ENCODE measurements around the gene PRKAG1. TPM values are rescaled to one million over a fixed set of nuclear protein-coding genes. Genes with fewer than 3 reads are reported as not detected.

The PRKAG1 gene
- total RNA-seq, 1 experiment from 2014 or later = 41.6 TPM

GRCh38 chr12:49041036-49041880 lies 22.7 kb upstream of the PRKAG1 start (continued):
- TF ChIP-seq ZNF425 (CRISPR knock-in tag; conservative IDR thresholded peaks at IDR 0.05) (no peak), FOXJ3 (CRISPR knock-in tag; IDR thresholded peaks at IDR 0.05; ENCODE audit: borderline replicate concordance) (no peak), GRHL2 (CRISPR knock-in tag; IDR thresholded peaks at IDR 0.05; ENCODE audit: insufficient replicate concordance, severe bottlenecking) (no peak), AFF4 (CRISPR knock-in tag; IDR thresholded peaks at IDR 0.05; ENCODE audit: borderline replicate concordance) (no peak), ZNF281 (CRISPR knock-in tag; IDR thresholded peaks at IDR 0.05) (no peak), GABPB1 (CRISPR knock-in tag; IDR thresholded peaks at IDR 0.05) (no peak), CREM (CRISPR knock-in tag; IDR thresholded peaks at IDR 0.05) (no peak), NR1H2 (CRISPR knock-in tag; IDR thresholded peaks at IDR 0.05) (no peak)

GRCh38 chr12:49040364-49040855 lies 21.8 kb upstream of the PRKAG1 start:
- CTCF ChIA-PET = interaction anchor here (1.1 to 1.8 kb wide), 2 partner anchors 20 to 52 kb away, joined by 5 to 7 read pairs; no protein-coding TSS in a partner anchor
- H3K27ac Mint-ChIP-seq = no peak overlapping the region
- DNase-seq (ENCODE audit: low spot score) (no peak), ATAC-seq (no peak)
- H3K9me3 Mint-ChIP-seq = no peaks in the 10 kb centered on the region
- POLR2A ChIA-PET = no interaction called here
- no peaks in the 10 kb centered on the region for H3K4me1 Mint-ChIP-seq
- H3K4me3 Mint-ChIP-seq = no peak overlapping the region
- peaks cover 70% of the 10 kb centered on the region for H3K36me3 Mint-ChIP-seq
- no peaks in the 10 kb centered on the region for H3K27me3 Mint-ChIP-seq (ENCODE audit: low read depth)
- TF ChIP-seq TEAD1 (CRISPR knock-in tag; IDR thresholded peaks at IDR 0.05) (no peak), HMGXB4 (CRISPR knock-in tag; IDR thresholded peaks at IDR 0.05) (no peak), TEAD4 (CRISPR knock-in tag; IDR thresholded peaks at IDR 0.05) (no peak), ZNF532 (CRISPR knock-in tag; IDR thresholded peaks at IDR 0.05; ENCODE audit: borderline replicate concordance) (no peak), E2F1 (CRISPR knock-in tag; IDR thresholded peaks at IDR 0.05) (no peak), USF2 (CRISPR knock-in tag; IDR thresholded peaks at IDR 0.05) (no peak), ELF4 (CRISPR knock-in tag; IDR thresholded peaks at IDR 0.05; ENCODE audit: low read depth) (no peak)
